Activated B cell treated with CpG ODN at 0.5 μM for 24 hours (primary cell): Measurements from ENCODE around the gene STK38L. TPM values are rescaled to one million over a fixed set of nuclear protein-coding genes. Genes with fewer than 3 reads are reported as not detected.

Experiments
- ATAC-seq: fragments of 200-7000 bp; cut with Tn5 transposase; one replicate; pipeline ENCODE4 v1.10.0; 2021; ENCODE audit warnings: low read depth, mild to moderate bottlenecking, moderate library complexity
- CTCF ChIA-PET: fragments of 350-600 bp; sonication (Branson Sonifier 250); formaldehyde crosslinking; loops from one replicate; lab custom pipeline; 2021; ENCODE audit warnings: antibody characterized with exemption; lab: Charles Lee
- POLR2A ChIA-PET: fragments of 350-600 bp; sonication (Branson Sonifier 250); formaldehyde crosslinking; loops from one replicate; lab custom pipeline; 2021; ENCODE audit warnings: antibody characterized with exemption; lab: Charles Lee
- DNase-seq: peaks from one replicate; pipeline ENCODE4 v3.0.0; 2022
- H3K27ac Mint-ChIP-seq: one replicate; pipeline ENCODE4 v1.8.0; 2020; ENCODE audit warnings: mixed read lengths
- H3K27me3 Mint-ChIP-seq: one replicate; pipeline ENCODE4 v1.8.0; 2021; ENCODE audit warnings: mixed read lengths
- H3K36me3 Mint-ChIP-seq: one replicate; pipeline ENCODE4 v1.8.0; 2021; ENCODE audit warnings: low read depth, mixed read lengths
- H3K4me1 Mint-ChIP-seq: one replicate; pipeline ENCODE4 v1.8.0; 2021; ENCODE audit warnings: mixed read lengths
- H3K4me3 Mint-ChIP-seq: one replicate; pipeline ENCODE4 v1.8.0; 2020; ENCODE audit warnings: mild to moderate bottlenecking, mixed read lengths
- H3K9me3 Mint-ChIP-seq: one replicate; pipeline ENCODE4 v1.8.0; 2020; ENCODE audit warnings: mixed read lengths
- CTCF ChIP-seq: fragments of 200-600 bp; IDR thresholded peaks from one replicate; pipeline ENCODE4 v1.8.0; 2022; ENCODE audit warnings: antibody characterized with exemption, mild to moderate bottlenecking
- intact Hi-C: fragments of 100-400 bp; cut with micrococcal nuclease; formaldehyde crosslinking; loops from one replicate; pipeline ENCODE4 v1.15.1; 2024
- total RNA-seq: library from RNA; stranded (reverse); gene quantifications from 2 replicates; pipeline ENCODE4 v1.2.3, GENCODE V29; 2022

The STK38L gene
- total RNA-seq, 1 donor from 2014 or later: 26.3 TPM

GRCh38 chr12:27270148-27270547 is 26.1 kb downstream of the STK38L start:
- POLR2A ChIA-PET: interaction anchor here (0.6 kb wide), 1 partner anchor 34 kb away, joined by 6 read pairs; no protein-coding TSS in a partner anchor
- H3K27me3 Mint-ChIP-seq: no peaks in the 10 kb centered on the region
- H3K4me3 Mint-ChIP-seq: no peak overlapping the region
- H3K4me1 Mint-ChIP-seq: peaks cover 4% of the 10 kb centered on the region
- DNase-seq (no peak), ATAC-seq (no peak)
- intact Hi-C loops: no loop called here
- CTCF ChIA-PET: interaction anchor here (1.0 kb wide), 1 partner anchor 36 kb away, joined by 3 read pairs; no protein-coding TSS in a partner anchor
- no peak for TF ChIP-seq CTCF
- H3K36me3 Mint-ChIP-seq: peaks cover 31% of the 10 kb centered on the region
- no peak overlapping the region for H3K27ac Mint-ChIP-seq
- H3K9me3 Mint-ChIP-seq: peaks cover 7% of the 10 kb centered on the region

GRCh38 chr12:27271206-27271605 is 27.1 kb downstream of the STK38L start:
- TF ChIP-seq CTCF: no peak
- peaks cover 29% of the 10 kb centered on the region for H3K36me3 Mint-ChIP-seq

GRCh38 chr12:27272373-27273028 is 28.4 kb downstream of the STK38L start:
- POLR2A ChIA-PET: no interaction called here
- ATAC-seq (no peak), DNase-seq (no peak)
- CTCF ChIA-PET: interaction anchor here (2.1 kb wide), 1 partner anchor 34 kb away, joined by 8 read pairs; no protein-coding TSS in a partner anchor
- Mint-ChIP-seq H3K27me3 (no peaks in the 10 kb centered on the region), H3K9me3 (peaks cover 6% of the 10 kb centered on the region), H3K4me3 (no peak overlapping the region), H3K4me1 (peaks cover 7% of the 10 kb centered on the region), H3K36me3 (peaks cover 23% of the 10 kb centered on the region), H3K27ac (no peak overlapping the region)
- intact Hi-C loops: no loop called here
- TF ChIP-seq CTCF: no peak

More at GRCh38 chr12:27271206-27271605, 27.1 kb downstream of the STK38L start:
- H3K4me3 Mint-ChIP-seq: no peak overlapping the region
- no peaks in the 10 kb centered on the region for H3K27me3 Mint-ChIP-seq
- peaks cover 7% of the 10 kb centered on the region for H3K9me3 Mint-ChIP-seq
- DNase-seq (no peak), ATAC-seq (no peak)
- H3K4me1 Mint-ChIP-seq: peaks cover 4% of the 10 kb centered on the region
- intact Hi-C loops: no loop called here
- H3K27ac Mint-ChIP-seq: no peak overlapping the region
- POLR2A ChIA-PET: interaction anchor here (0.6 to 0.7 kb wide), 2 partner anchors 27 to 43 kb away, joined by 3 to 4 read pairs; partner anchors contain the start of gene STK38L
- CTCF ChIA-PET: interaction anchor here (1.0 to 2.1 kb wide), 2 partner anchors 11 to 35 kb away, joined by 3 to 8 read pairs; no protein-coding TSS in a partner anchor

GRCh38 chr12:27273114-27273513 is 29.0 kb downstream of the STK38L start:
- CTCF ChIA-PET: no interaction called here
- ATAC-seq: no peak
- intact Hi-C loops: no loop called here

More at GRCh38 chr12:27273114-27273513, 29.0 kb downstream of the STK38L start:
- POLR2A ChIA-PET: no interaction called here
- no peak for TF ChIP-seq CTCF
- peaks cover 12% of the 10 kb centered on the region for H3K4me1 Mint-ChIP-seq
- no peak overlapping the region for H3K4me3 Mint-ChIP-seq
- H3K27me3 Mint-ChIP-seq: no peaks in the 10 kb centered on the region
- no peak overlapping the region for H3K27ac Mint-ChIP-seq
- H3K9me3 Mint-ChIP-seq: peaks cover 1% of the 10 kb centered on the region
- peaks cover 18% of the 10 kb centered on the region for H3K36me3 Mint-ChIP-seq
- DNase-seq: no peak
